GM21786 (cell line): Measurements from ENCODE around the gene RFXAP.
A peak's percentile ranks its signal among the peaks of the same experiment; 100 is the strongest.

Experiments
- ATAC-seq: cut with Tn5 transposase; IDR thresholded peaks from one replicate; pipeline ENCODE4 v1.9.1; 2021; ENCODE audit not compliant: unreplicated experiment

The RFXAP gene

GRCh38 chr13:36815062-36815461 is 4.0 kb upstream of the RFXAP start:
- ATAC-seq = no peak

GRCh38 chr13:36817996-36818803 is 822 bp upstream of the RFXAP start:
- ATAC-seq = no peak

GRCh38 chr13:36819739-36820090 is 693 bp downstream of the RFXAP start:
- peak; percentile 18 for ATAC-seq

- peak; percentile 62 for ATAC-seq
Measured at GRCh38 chr13:36820222-36820621, 1.2 kb downstream of the RFXAP start.

- no peak for ATAC-seq
Measured at GRCh38 chr13:36822785-36823184, 3.8 kb downstream of the RFXAP start.

- no peak for ATAC-seq
Measured at GRCh38 chr13:36829753-36830152, 10.7 kb downstream of the RFXAP start.

- ATAC-seq = no peak
Measured at GRCh38 chr13:36831291-36831690, 12.3 kb downstream of the RFXAP start.

GRCh38 chr13:36834299-36834698 is 15.3 kb downstream of the RFXAP start:
- no peak for ATAC-seq

- ATAC-seq = no peak
Measured at GRCh38 chr13:36837354-36838092, 18.5 kb downstream of the RFXAP start.

GRCh38 chr13:36839281-36839680 is 20.3 kb downstream of the RFXAP start:
- ATAC-seq = no peak

- no peak for ATAC-seq
Measured at GRCh38 chr13:36839981-36840380, 21.0 kb downstream of the RFXAP start.

- no peak for ATAC-seq
Measured at GRCh38 chr13:36840718-36841250, 21.8 kb downstream of the RFXAP start.

GRCh38 chr13:36841391-36841790 is 22.4 kb downstream of the RFXAP start:
- no peak for ATAC-seq

- no peak for ATAC-seq
Measured at GRCh38 chr13:36847606-36848005, 28.6 kb downstream of the RFXAP start.

GRCh38 chr13:36848199-36848982 is 29.4 kb downstream of the RFXAP start:
- no peak for ATAC-seq

- ATAC-seq = no peak
Measured at GRCh38 chr13:36850790-36851438, 31.9 kb downstream of the RFXAP start.

GRCh38 chr13:36857253-36857652 is 38.2 kb downstream of the RFXAP start:
- no peak for ATAC-seq

GRCh38 chr13:36858290-36858689 is 39.3 kb downstream of the RFXAP start:
- peak; percentile 70 for ATAC-seq

- ATAC-seq = no peak
Measured at GRCh38 chr13:36859259-36859658, 40.2 kb downstream of the RFXAP start.

- no peak for ATAC-seq
Measured at GRCh38 chr13:36862002-36862685, 43.1 kb downstream of the RFXAP start.
